GM12892 (cell line): Measurements from ENCODE around the gene KCNH1.

ENCODE experiments used
- POLR2A ChIP-seq: IDR thresholded peaks from 2 replicates; pipeline ENCODE4 v1.6.1; 2011; ENCODE audit warnings: low read depth, low read length, control low read depth
- POLR2AphosphoS5 ChIP-seq: IDR thresholded peaks from 2 replicates; pipeline ENCODE4 v1.6.1; 2011; ENCODE audit warnings: low read depth, low read length, control low read depth
- TAF1 ChIP-seq: IDR thresholded peaks from 2 replicates; pipeline ENCODE4 v1.6.1; 2011; ENCODE audit warnings: low read depth, mild to moderate bottlenecking, control low read depth, low read length, borderline replicate concordance

- TF ChIP-seq POLR2A (no peak), TAF1 (no peak), POLR2AphosphoS5 (no peak)
These were observed 409.2 kb downstream of the KCNH1 start for GRCh38 chr1:210724768-210725167.
